Measurements from ENCODE around the gene HERC2.
A peak's percentile ranks its signal among the peaks of the same experiment; 100 is the strongest.
"Not testable (repeated sequence)": the region's sequence is repeated elsewhere in the genome, so short reads cannot be mapped to it uniquely, and the experiment has no call there.

HERC2 gene

GRCh38 chr15:28125673-28126651, 196.0 kb downstream of the HERC2 start:
- DNase-seq: peak; percentile 56

GRCh38 chr15:28124841-28125240, 197.1 kb downstream of the HERC2 start:
- DNase-seq: no peak

GRCh38 chr15:28123408-28124023, 198.5 kb downstream of the HERC2 start:
- peak; percentile 52 for DNase-seq

GRCh38 chr15:28122038-28122949, 199.7 kb downstream of the HERC2 start:
- DNase-seq: no peak

GRCh38 chr15:28121577-28121976, 200.4 kb downstream of the HERC2 start:
- not testable (repeated sequence) for DNase-seq

GRCh38 chr15:28120359-28120640, 201.7 kb downstream of the HERC2 start:
- no peak for DNase-seq

- no peak for DNase-seq
Measured at GRCh38 chr15:28118531-28118930, 203.4 kb downstream of the HERC2 start.

- no peak for DNase-seq
Measured at GRCh38 chr15:28118083-28118482, 203.9 kb downstream of the HERC2 start.

GRCh38 chr15:28117432-28117990, 204.5 kb downstream of the HERC2 start:
- no peak for DNase-seq

GRCh38 chr15:28116521-28117431, 205.2 kb downstream of the HERC2 start:
- no peak for DNase-seq

- no peak for DNase-seq
Measured at GRCh38 chr15:28115871-28116270, 206.1 kb downstream of the HERC2 start.

GRCh38 chr15:28114721-28115622, 207.0 kb downstream of the HERC2 start:
- no peak for DNase-seq

- DNase-seq: no peak
Measured at GRCh38 chr15:28114114-28114455, 207.9 kb downstream of the HERC2 start.

GRCh38 chr15:28113394-28114113, 208.4 kb downstream of the HERC2 start:
- no peak for DNase-seq

GRCh38 chr15:28112962-28113361, 209.0 kb downstream of the HERC2 start:
- DNase-seq: no peak

GRCh38 chr15:28112101-28112760, 209.7 kb downstream of the HERC2 start:
- no peak for DNase-seq

- DNase-seq: no peak
Measured at GRCh38 chr15:28111543-28111942, 210.4 kb downstream of the HERC2 start.

GRCh38 chr15:28110481-28110881, 211.5 kb downstream of the HERC2 start:
- no peak for DNase-seq

- DNase-seq: no peak
Measured at GRCh38 chr15:28109626-28110455, 212.1 kb downstream of the HERC2 start.
